MM.1S (cell line): ENCODE measurements around the gene MB.

ENCODE experiments used
- EZH2 ChIP-seq: fragments of 300-600 bp; sonication (generic); optimal IDR thresholded peaks from 2 replicates; pipeline ENCODE3; 2017; ENCODE audit warnings: low read depth, mild to moderate bottlenecking, antibody characterized with exemption, low read length, mixed read lengths
- TF ChIP-seq, protein P1 (sequence below): fragments of 300-600 bp; sonication (generic); IDR thresholded peaks from 2 replicates; pipeline ENCODE4 v1.5.1; 2016; ENCODE audit warnings: antibody characterized with exemption, low read length, mixed read lengths

DNA sequence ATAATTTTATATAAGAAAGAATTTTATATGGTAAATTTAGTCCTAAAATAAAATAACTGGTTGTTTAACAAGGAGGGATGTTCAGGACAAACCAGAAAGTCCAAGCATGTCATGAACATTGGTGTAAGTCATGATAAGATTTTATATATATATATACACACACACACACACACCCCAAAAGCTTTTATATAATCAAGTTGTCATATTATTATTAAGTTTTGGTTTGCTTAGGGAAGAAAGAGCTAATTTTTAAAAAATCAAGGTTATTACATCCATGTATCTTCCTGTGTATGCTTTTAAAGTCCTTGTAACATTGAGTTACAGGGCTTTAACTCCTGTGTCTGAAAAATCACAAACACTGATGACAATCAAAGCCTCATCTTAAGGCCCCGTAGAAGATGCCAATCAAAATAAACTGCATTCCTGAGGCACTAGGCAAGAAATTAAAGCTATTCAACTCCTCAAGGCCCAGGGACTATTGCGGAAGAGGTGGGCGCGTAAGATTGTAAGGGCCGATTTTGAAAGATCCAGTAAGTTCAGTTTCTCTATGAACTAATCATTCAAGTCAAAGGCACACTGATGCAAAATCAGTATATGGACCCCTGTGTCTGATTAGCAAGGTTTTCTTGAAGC is 47.9 kb upstream of the MB start:
- TF ChIP-seq, protein P1, sequence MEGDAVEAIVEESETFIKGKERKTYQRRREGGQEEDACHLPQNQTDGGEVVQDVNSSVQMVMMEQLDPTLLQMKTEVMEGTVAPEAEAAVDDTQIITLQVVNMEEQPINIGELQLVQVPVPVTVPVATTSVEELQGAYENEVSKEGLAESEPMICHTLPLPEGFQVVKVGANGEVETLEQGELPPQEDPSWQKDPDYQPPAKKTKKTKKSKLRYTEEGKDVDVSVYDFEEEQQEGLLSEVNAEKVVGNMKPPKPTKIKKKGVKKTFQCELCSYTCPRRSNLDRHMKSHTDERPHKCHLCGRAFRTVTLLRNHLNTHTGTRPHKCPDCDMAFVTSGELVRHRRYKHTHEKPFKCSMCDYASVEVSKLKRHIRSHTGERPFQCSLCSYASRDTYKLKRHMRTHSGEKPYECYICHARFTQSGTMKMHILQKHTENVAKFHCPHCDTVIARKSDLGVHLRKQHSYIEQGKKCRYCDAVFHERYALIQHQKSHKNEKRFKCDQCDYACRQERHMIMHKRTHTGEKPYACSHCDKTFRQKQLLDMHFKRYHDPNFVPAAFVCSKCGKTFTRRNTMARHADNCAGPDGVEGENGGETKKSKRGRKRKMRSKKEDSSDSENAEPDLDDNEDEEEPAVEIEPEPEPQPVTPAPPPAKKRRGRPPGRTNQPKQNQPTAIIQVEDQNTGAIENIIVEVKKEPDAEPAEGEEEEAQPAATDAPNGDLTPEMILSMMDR: no peak
- no peak for TF ChIP-seq EZH2
